Esophagus muscularis mucosa (tissue), 4 donors: ENCODE results near the gene ADAR.
A peak's percentile ranks its signal among the peaks of the same experiment; 100 is the strongest.

ENCODE experiments used
- CTCF ChIP-seq, 3 experiments: fragments of 200-600 bp in 2 of 3; fragments of 450-650 bp in 1 of 3; sonication (generic) in 2 of 3; IDR thresholded peaks; one replicate each; pipeline ENCODE4 v1.5.1; 2017 to 2019; ENCODE audit warnings: antibody characterized with exemption in 3 of 3, mild to moderate bottlenecking in 2 of 3, moderate library complexity in 1 of 3
- EP300 ChIP-seq: sonication (generic); formaldehyde crosslinking; IDR thresholded peaks from one replicate; pipeline ENCODE4 v1.6.1; 2017; ENCODE audit warnings: antibody characterized with exemption
- POLR2A ChIP-seq: fragments of 450-650 bp; IDR thresholded peaks from one replicate; pipeline ENCODE4 v1.6.1; 2017; ENCODE audit warnings: antibody characterized with exemption, moderate library complexity, mild to moderate bottlenecking, low read depth
- POLR2AphosphoS5 ChIP-seq, 2 donors: sonication (generic); formaldehyde crosslinking; IDR thresholded peaks; one replicate each; pipeline ENCODE4 v1.6.1; 2017; ENCODE audit warnings: antibody characterized with exemption in 2 of 2

GRCh38 chr1:154546264-154547063, 61.5 kb downstream of the ADAR start:
- TF ChIP-seq CTCF (IDR thresholded peaks at IDR 0.05) (peak; percentile 69 to 82 (median 81)), POLR2A (no peak), POLR2AphosphoS5 (IDR thresholded peaks at IDR 0.05) (no peak), EP300 (no peak)
